CD4-positive, alpha-beta T cell treated with Interleukin-2 at 100 ng/mL for 4 hours (primary cell): ENCODE data around the gene TBXAS1.

Experiments
- DNase-seq: peaks from one replicate; pipeline ENCODE4 v3.0.0-alpha.2; 2020; ENCODE audit warnings: low spot score

The TBXAS1 gene

DNA sequence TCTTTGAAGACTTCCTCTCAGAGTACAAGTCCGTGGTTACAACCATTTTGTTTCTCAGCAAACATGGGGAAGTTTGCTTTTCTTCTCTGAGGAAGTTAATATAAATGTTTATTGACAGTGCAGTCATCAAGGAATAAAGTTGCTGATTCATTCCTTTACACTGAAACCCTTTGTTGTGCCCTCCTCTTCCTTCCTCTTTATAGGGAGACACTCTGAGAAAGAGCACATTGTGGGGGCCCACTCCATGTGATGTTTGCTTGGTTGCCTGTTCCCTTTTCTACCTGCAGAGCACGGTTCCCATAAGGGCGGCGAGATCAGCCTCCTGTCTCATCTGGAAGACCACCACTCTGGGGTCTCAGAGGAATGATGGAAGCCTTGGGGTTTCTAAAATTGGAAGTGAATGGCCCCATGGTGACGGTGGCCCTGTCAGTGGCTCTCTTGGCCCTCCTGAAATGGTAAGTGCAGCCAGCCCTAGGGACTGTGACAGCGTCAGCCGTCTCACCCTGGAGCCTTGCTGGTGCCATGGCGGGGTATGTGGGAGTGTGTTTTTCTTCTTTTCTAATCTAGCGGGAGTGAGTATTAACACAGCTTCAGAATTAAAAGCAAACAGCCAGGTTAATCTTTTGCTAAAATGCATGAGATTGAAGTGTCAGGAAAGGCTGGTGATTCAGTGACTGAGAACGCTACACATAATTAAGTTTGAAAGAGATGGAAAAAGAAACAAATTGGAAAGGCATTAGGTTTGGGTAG lies at the start of gene TBXAS1:
TSS of gene TBXAS1 (plus strand) at position 240 of the 750 bp plus-strand sequence. CDS start at position 367, 127 bp downstream.
- DNase-seq = peak; percentile 30

DNA sequence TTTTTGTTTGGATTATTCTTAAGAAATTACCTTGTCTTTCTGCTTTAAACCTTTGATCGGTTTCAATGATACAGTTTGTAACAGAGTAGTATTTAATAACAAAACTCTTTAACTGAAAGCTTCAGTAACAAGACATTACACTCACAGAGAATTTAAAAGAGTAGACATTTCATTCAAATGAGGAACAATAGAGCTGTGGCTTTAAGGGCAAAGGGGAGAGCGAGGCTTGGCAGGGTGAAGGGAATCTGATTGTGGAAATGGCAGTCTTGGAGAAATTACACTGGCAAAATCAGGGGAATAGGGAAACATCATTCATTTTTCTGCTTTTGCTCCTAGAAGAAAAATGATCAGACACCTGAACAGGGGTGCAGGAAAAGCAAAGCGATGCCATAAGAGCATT lies 46.1 kb upstream of the TBXAS1 start:
- no peak for DNase-seq

DNA sequence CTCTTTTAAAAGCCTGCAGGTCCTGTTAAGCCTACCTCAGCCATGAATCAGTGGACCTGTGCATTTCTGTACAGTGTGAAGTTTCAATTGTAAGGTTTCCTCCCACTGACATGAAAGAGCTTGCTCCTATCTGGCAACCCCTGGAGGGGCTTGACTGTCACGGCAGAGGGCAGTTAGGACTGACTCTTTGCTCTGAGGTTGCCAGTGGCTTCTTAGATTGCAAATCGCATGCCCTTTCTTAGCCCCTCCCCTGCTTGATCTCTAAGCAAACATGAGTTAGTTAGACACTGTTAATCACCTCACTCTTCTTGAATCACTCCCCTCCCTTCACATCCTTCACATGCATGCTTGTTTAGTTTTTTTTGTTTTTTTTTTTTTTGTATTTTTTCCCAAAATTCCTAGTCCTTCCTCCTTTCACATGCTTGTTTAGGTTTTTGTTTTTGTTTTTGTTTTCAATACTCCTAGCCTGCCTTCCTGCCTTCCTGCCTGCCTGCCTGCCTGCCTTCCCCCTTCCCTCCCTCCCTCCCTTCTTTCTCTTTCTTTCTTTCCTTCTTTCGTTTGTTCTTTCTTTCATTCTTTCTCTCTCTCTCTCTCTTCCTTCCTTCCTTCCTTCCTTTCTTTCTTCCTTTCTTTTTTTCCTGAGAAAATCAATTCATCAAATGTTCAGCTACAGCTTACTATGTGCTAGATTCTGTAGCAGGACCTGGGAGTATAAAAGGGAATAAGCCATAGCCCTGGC lies 45.2 kb upstream of the TBXAS1 start:
- DNase-seq = no peak

DNA sequence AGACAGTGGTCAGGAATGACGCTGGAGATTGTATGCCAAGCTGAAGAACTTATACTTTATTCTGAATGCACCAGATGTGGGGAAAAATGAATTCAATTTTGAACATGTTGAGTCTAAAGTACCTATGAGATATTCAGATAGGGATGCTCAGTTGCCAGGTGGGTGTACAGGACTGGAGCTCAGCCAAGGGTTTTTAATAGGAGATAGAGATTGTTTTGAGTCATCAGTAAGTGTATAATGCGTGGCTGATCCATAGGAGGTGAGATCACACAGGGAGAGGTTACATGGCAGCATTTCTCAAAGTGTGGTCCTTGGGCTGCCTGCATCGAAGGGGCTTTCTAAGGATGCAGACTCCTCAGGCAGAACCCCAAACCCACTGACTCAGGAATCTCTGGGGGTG lies 44.4 kb upstream of the TBXAS1 start:
- no peak for DNase-seq

- no peak for DNase-seq
Measured at GRCh38 chr7:139791316-139791715, 37.7 kb upstream of the TBXAS1 start.

DNA sequence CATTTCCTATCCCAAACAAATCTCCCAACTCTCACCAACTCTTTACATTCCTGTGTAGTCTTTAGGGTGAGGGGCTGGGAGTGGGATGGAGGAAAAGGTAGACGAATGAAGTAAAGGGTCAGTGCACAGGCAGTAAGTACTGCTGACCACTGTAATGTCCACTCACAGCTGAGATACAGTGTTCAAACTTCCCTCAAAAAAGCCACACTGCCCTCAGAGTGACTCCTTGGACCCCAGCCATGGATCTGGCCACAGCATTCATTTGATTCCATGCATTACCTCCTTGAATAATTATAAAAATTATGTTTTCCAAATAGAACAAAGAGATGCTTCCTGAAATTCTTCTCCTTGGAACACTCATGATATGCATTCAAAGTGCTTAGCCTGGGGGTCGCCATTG lies 31.5 kb upstream of the TBXAS1 start:
- no peak for DNase-seq

DNA sequence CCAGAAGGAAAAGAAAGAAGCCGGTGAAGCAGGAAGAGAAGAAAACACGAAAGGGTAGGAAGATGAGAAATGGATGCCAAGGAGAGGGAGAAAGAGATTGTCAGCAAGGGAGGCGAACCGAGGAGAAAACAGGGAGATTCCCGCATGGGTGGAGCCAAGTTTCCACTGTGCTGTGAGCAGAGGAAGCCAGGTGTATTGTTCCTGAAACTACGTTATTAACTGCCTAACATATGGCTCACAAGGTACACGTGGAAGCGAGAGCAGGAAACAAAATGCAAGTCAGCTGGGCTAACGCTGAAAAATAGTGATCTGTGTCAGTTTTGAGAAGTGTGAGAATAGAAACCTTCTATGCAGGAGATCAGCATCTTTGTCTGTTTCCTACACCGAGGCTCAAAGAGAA lies 30.8 kb upstream of the TBXAS1 start:
- no peak for DNase-seq

DNA sequence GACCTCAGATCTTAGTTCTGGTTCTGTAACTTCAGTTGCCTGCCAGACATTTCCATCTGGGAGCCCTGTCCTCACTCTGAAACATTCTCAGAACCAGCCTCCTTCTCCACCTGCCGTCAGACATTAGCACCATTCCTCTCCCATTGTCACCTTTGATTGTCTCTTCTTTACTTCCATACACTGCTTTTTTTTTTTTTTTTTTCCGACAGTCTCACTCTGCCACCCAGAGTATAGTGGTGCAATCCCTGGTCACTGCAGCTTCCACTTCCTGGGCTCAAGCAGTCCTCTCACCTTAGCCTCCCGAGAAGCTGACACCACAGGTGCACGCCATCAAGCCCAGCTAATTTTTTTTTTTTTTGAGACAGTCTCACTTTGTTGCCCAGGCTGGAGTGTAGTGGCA lies 30.2 kb upstream of the TBXAS1 start:
- no peak for DNase-seq

- DNase-seq = no peak
Measured at GRCh38 chr7:139799586-139799985, 29.5 kb upstream of the TBXAS1 start.

DNA sequence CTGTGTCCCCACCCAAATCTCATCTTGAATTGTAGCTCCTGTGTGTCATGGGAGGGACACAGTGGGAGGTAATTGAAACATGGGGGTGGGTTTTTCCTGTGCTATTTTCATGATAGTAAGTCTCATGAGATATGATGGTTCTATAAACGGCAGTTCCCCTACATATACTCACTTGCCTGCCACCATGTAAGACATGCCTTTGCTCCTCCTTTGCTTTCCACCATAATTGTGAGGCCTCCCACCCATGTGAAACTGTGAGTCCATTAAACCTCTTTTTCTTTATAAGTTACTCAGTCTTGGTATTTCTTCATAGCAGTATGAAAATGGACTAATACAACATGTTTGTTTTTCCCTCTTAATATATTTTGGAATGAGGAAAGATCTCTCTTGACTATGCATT lies 24.5 kb upstream of the TBXAS1 start:
- no peak for DNase-seq

DNA sequence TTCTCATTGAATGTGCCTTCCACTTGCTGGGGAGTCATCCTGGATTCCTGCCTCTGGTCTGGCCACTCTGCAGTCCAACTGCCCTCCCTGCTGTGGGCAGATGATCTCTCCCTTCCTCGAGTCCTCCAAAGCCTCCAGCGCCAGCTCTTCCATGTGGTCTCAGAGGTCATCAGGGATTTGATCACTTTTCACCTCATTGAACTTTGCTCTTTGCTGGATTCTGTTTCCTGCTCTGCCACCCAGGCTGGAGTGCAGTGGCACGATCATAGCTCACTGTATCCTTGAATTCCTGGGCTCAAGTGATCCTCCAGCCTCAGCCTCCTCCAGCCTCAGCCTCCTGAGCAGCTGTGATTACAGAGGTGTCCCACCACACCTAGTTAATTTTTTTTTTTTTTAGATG lies 22.1 kb upstream of the TBXAS1 start:
- no peak for DNase-seq

- DNase-seq = no peak
Measured at GRCh38 chr7:139808427-139808826, 20.6 kb upstream of the TBXAS1 start.

GRCh38 chr7:139808846-139809442 lies 20.1 kb upstream of the TBXAS1 start:
- DNase-seq = no peak

GRCh38 chr7:139811066-139811465 lies 18.0 kb upstream of the TBXAS1 start:
- no peak for DNase-seq

DNA sequence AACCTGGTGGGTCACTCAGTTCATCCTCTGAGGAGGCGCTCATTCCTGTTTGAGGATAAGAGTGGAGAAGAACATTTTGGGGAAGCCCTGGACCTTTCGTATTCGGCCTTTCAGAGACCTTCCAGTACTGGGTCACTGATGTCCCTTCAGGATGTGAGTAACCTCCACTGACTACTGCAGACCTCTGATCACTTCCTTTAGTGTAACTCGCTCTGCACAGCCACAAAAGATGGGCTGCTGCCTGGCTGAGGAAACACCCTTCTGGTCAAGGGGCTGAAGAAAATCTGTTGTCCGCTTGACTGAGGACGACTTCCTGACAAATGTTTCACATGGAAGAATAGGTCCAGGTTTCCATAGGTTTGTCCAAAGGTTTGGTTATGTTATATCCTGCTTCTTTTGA lies 15.9 kb upstream of the TBXAS1 start:
- DNase-seq = no peak

- no peak for DNase-seq
Measured at GRCh38 chr7:139813689-139814088, 15.4 kb upstream of the TBXAS1 start.

DNA sequence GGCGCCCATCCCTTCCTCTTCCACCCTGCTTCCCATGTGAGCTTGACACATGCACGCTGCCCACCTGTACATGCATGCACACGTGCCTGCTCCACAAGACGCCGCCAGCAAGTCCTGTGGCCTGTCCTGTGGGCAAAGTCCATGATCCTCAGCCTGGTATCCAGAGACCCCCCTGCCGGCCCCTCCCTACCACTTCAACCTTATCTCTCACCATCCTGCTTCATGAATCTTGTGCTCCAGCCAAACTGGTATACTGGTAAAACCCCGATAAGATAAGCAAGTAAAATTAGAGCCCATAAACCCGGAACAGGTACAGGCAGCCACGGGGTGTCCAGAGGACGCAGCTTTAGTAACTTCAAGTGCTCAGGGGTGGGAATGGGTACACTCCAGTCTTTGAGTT lies 11.8 kb upstream of the TBXAS1 start:
- DNase-seq = no peak

- no peak for DNase-seq
Measured at GRCh38 chr7:139820089-139820488, 9.0 kb upstream of the TBXAS1 start.

GRCh38 chr7:139821349-139822105 lies 7.5 kb upstream of the TBXAS1 start:
- DNase-seq = no peak

- no peak for DNase-seq
Measured at GRCh38 chr7:139822855-139823254, 6.2 kb upstream of the TBXAS1 start.

- no peak for DNase-seq
Measured at GRCh38 chr7:139823959-139824521, 5.0 kb upstream of the TBXAS1 start.

DNA sequence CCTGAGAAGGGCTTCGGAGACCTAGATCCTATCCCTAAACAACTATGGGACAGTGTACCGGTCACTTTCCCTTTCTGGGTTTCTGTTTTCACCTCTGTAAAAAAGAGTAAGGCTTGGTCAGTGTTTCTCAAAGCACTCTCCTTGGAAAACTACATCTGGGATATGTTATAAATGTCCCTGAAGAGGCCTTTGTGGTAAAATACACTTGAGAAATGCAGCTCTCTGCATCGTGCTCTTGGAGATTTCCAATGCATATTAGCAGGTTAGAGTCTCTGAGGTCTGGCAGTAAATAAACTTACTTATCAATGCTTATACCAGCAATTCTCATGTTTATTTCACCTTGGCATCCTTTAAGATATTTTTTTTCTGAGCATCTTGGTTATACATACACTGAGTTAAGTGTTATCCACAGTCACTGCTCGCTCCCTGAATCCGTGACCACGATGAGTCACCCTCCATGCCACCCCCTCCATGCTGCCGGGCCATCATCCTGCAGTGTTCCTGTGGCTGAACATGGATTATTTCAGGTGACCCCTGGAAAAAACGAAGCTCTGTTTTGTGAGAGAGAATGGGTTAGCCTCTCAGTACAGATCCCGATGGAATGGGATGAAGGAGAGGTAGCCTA lies 3.3 kb upstream of the TBXAS1 start:
- no peak for DNase-seq
